ENCODE measurements around the gene PTPN23.

PTPN23 gene

GRCh38 chr3:47404431-47404876 is 23.6 kb downstream of the PTPN23 start:
- no peak for TF ChIP-seq CTCF (IDR thresholded peaks at IDR 0.05; ENCODE audit: extremely low read depth, insufficient read depth, missing control alignments)
- no peak for DNase-seq (ENCODE audit: low spot score)
- in situ Hi-C loops (cut with MboI; ENCODE audit: low pct_unique_long_range_greater_than_20kb, low sequenced_read_pairs, unreplicated experiment), result loop anchor here (25.0 kb wide), 1 partner anchor 383 kb away; the partner anchor contains the start of gene SMARCC1

- no peak for TF ChIP-seq CTCF (IDR thresholded peaks at IDR 0.05; ENCODE audit: extremely low read depth, insufficient read depth, missing control alignments)
- no peak for DNase-seq (ENCODE audit: low spot score)
- in situ Hi-C loops (cut with MboI; ENCODE audit: low pct_unique_long_range_greater_than_20kb, low sequenced_read_pairs, unreplicated experiment), result loop anchor here (25.0 kb wide), 1 partner anchor 382 kb away; the partner anchor contains the start of gene SMARCC1
Measured at GRCh38 chr3:47404955-47405790, 24.4 kb downstream of the PTPN23 start.

- in situ Hi-C loops (cut with MboI; ENCODE audit: low pct_unique_long_range_greater_than_20kb, low sequenced_read_pairs, unreplicated experiment), result loop anchor here (25.0 kb wide), 1 partner anchor 381 kb away; the partner anchor contains the start of gene SMARCC1
- no peak for TF ChIP-seq CTCF (IDR thresholded peaks at IDR 0.05; ENCODE audit: extremely low read depth, insufficient read depth, missing control alignments)
- no peak for DNase-seq (ENCODE audit: low spot score)
Measured at GRCh38 chr3:47405820-47406761, 25.3 kb downstream of the PTPN23 start.

GRCh38 chr3:47406762-47407149 is 25.9 kb downstream of the PTPN23 start:
- no peak for DNase-seq (ENCODE audit: low spot score)
- in situ Hi-C loops (cut with MboI; ENCODE audit: low pct_unique_long_range_greater_than_20kb, low sequenced_read_pairs, unreplicated experiment), result loop anchor here (25.0 kb wide), 1 partner anchor 381 kb away; the partner anchor contains the start of gene SMARCC1
- no peak for TF ChIP-seq CTCF (IDR thresholded peaks at IDR 0.05; ENCODE audit: extremely low read depth, insufficient read depth, missing control alignments)

- no peak for DNase-seq (ENCODE audit: low spot score)
- TF ChIP-seq CTCF (IDR thresholded peaks at IDR 0.05; ENCODE audit: extremely low read depth, insufficient read depth, missing control alignments), result no peak
- in situ Hi-C loops (cut with MboI; ENCODE audit: low pct_unique_long_range_greater_than_20kb, low sequenced_read_pairs, unreplicated experiment), result loop anchor here (25.0 kb wide), 1 partner anchor 380 kb away; the partner anchor contains the start of gene SMARCC1
Measured at GRCh38 chr3:47407237-47407636, 26.4 kb downstream of the PTPN23 start.

All from GM13977 (cell line).